ENCODE data around the gene COPB2. TPM values are rescaled to one million over a fixed set of nuclear protein-coding genes. Genes with fewer than 3 reads are reported as not detected.
"Not testable (repeated sequence)": the region's sequence is repeated elsewhere in the genome, so short reads cannot be mapped to it uniquely, and the experiment has no call there.

Gene COPB2
- total RNA-seq, 1 experiment from 2014 or later: 138 TPM

DNA sequence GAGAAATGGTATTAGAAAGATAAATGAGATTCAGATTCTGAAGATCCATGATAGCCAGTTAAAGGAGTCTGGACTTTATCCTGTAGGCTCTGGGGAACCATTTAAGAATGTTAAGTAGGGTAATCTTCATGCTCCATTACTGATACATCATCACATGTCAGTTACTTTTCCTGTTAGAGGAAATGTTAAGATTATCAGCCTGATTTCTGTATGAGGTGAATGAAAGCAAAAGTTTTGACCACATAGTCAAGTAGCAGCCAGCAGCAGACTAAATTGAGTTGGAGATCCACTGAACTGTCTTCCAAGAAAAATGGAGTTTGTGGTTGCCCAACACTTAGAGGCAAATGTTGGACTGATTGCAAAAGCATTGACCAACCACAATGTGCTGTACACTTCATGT lies 4.7 kb upstream of the COPB2 start:
- H3K4me3 ChIP-seq (ENCODE audit: low read depth, low read length, poor library complexity, severe bottlenecking): no peak overlapping the region
- BruUV-seq (replicated peaks): no TSS peak
- no peaks in the 10 kb centered on the region for H3K36me3 ChIP-seq (ENCODE audit: insufficient read depth, low read length, poor library complexity, severe bottlenecking)
- no peaks in the 10 kb centered on the region for H3K9me3 ChIP-seq (ENCODE audit: low read depth, low read length, poor library complexity, severe bottlenecking)
- H3K4me1 ChIP-seq (ENCODE audit: insufficient read depth, low read length, poor library complexity, severe bottlenecking): peaks cover 29% of the 10 kb centered on the region
- CTCF ChIA-PET: no interaction called here
- POLR2A ChIA-PET (ENCODE audit: low non-redundant PET): no interaction called here
- intact Hi-C loops (cut with micrococcal nuclease; ENCODE audit: unreplicated experiment): no loop called here
- no peaks in the 10 kb centered on the region for H3K27me3 ChIP-seq (replicated peaks; ENCODE audit: insufficient read depth, low read depth, low read length, poor library complexity)
- no peak for TF ChIP-seq EZH2 (IDR thresholded peaks at IDR 0.05; ENCODE audit: borderline replicate concordance, low read depth, low read length, poor library complexity, severe bottlenecking)
- TF ChIP-seq, protein P1, sequence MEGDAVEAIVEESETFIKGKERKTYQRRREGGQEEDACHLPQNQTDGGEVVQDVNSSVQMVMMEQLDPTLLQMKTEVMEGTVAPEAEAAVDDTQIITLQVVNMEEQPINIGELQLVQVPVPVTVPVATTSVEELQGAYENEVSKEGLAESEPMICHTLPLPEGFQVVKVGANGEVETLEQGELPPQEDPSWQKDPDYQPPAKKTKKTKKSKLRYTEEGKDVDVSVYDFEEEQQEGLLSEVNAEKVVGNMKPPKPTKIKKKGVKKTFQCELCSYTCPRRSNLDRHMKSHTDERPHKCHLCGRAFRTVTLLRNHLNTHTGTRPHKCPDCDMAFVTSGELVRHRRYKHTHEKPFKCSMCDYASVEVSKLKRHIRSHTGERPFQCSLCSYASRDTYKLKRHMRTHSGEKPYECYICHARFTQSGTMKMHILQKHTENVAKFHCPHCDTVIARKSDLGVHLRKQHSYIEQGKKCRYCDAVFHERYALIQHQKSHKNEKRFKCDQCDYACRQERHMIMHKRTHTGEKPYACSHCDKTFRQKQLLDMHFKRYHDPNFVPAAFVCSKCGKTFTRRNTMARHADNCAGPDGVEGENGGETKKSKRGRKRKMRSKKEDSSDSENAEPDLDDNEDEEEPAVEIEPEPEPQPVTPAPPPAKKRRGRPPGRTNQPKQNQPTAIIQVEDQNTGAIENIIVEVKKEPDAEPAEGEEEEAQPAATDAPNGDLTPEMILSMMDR (conservative IDR thresholded peaks at IDR 0.05; ENCODE audit: low read depth, low read length): no peak
- peak; percentile 86 for DNase-seq (ENCODE audit: low spot score)
- no peak overlapping the region for H3K27ac ChIP-seq (ENCODE audit: low read depth, low read length, poor library complexity, severe bottlenecking)

DNA sequence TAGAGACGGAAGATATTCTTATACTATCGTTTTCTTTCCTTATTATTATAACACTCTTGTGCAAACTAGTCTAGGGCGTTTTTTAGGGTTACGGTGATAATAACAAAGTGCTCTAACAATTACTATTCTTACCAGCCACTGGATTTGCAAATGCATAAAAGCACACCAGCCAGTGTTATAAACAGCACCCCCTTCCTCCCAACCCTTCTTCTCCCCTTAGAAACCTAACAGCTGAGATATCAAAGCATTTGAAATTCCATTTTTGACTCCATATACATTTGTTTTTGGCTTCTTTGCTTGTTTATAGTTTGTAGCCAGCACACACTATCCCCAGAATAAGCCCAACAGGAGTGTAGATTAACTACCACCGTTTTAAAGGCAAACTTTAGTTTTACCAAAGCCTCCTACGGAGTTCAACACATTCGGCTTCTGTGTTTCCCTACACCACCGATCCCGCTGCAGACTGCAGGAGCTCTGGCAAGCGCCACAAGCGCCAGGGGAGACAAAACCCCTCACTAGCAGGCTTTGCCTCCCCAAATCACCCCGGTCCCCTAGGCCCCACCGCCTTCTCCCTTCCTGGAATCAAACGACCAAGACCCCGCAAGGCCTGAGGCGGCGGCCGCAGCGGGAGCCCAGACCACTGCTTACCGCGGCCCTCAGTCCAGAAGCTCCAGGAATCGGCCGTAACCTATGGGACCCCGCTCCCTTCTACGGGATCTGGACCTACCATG lies 461 bp downstream of the COPB2 start:
- peak overlapping the region; percentile 99 for H3K4me3 ChIP-seq (ENCODE audit: low read depth, low read length, poor library complexity, severe bottlenecking)
- ChIA-PET POLR2A (ENCODE audit: low non-redundant PET) (no interaction called here), CTCF (interaction anchor here (0.6 to 0.7 kb wide), 3 partner anchors 34 to 526 kb away, joined by 3 to 6 read pairs (median 3); no protein-coding TSS in a partner anchor)
- no peak for TF ChIP-seq EZH2 (IDR thresholded peaks at IDR 0.05; ENCODE audit: borderline replicate concordance, low read depth, low read length, poor library complexity, severe bottlenecking)
- TF ChIP-seq, protein P1 (conservative IDR thresholded peaks at IDR 0.05; ENCODE audit: low read depth, low read length): no peak
- peaks cover 25% of the 10 kb centered on the region for H3K4me1 ChIP-seq (ENCODE audit: insufficient read depth, low read length, poor library complexity, severe bottlenecking)
- H3K36me3 ChIP-seq (ENCODE audit: insufficient read depth, low read length, poor library complexity, severe bottlenecking): no peaks in the 10 kb centered on the region
- no peaks in the 10 kb centered on the region for H3K9me3 ChIP-seq (ENCODE audit: low read depth, low read length, poor library complexity, severe bottlenecking)
- no peaks in the 10 kb centered on the region for H3K27me3 ChIP-seq (replicated peaks; ENCODE audit: insufficient read depth, low read depth, low read length, poor library complexity)
- intact Hi-C loops (cut with micrococcal nuclease; ENCODE audit: unreplicated experiment): no loop called here
- BruUV-seq (replicated peaks): TSS peak; percentile 72
- DNase-seq (ENCODE audit: low spot score): peak; percentile 46
- H3K27ac ChIP-seq (ENCODE audit: low read depth, low read length, poor library complexity, severe bottlenecking): peak overlapping the region; percentile 97

DNA sequence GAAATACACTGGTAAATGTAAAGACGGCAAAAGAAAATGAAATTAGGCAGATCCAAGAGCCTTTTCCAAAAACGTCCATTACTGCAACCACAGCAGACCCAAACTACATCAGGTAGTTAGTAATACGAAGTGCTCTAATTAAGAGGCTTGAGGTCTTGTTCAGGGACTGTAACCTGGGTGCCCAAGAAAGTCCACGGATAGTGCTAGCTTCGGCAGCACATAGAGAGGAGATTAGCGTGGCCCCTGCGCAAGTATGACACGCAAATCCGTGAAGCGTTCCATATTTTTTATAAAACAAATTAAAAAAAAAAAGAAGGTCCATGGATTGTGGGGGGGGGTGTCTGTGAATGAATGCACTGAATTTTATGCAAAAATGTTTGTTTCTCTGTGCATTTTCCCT lies 1.4 kb downstream of the COPB2 start:
- TF ChIP-seq EZH2 (IDR thresholded peaks at IDR 0.05; ENCODE audit: borderline replicate concordance, low read depth, low read length, poor library complexity, severe bottlenecking): no peak
- TF ChIP-seq, protein P1 (conservative IDR thresholded peaks at IDR 0.05; ENCODE audit: low read depth, low read length): no peak
- H3K27ac ChIP-seq (ENCODE audit: low read depth, low read length, poor library complexity, severe bottlenecking): no peak overlapping the region
- no TSS peak for BruUV-seq (replicated peaks)
- CTCF ChIA-PET: interaction anchor here (0.6 to 0.7 kb wide), 2 partner anchors 194 to 446 kb away, joined by 3 read pairs; no protein-coding TSS in a partner anchor
- H3K9me3 ChIP-seq (ENCODE audit: low read depth, low read length, poor library complexity, severe bottlenecking): no peaks in the 10 kb centered on the region
- intact Hi-C loops (cut with micrococcal nuclease; ENCODE audit: unreplicated experiment): no loop called here
- H3K36me3 ChIP-seq (ENCODE audit: insufficient read depth, low read length, poor library complexity, severe bottlenecking): peaks cover 5% of the 10 kb centered on the region
- POLR2A ChIA-PET (ENCODE audit: low non-redundant PET): no interaction called here
- H3K27me3 ChIP-seq (replicated peaks; ENCODE audit: insufficient read depth, low read depth, low read length, poor library complexity): no peaks in the 10 kb centered on the region
- H3K4me3 ChIP-seq (ENCODE audit: low read depth, low read length, poor library complexity, severe bottlenecking): peak overlapping the region; percentile 99
- peaks cover 17% of the 10 kb centered on the region for H3K4me1 ChIP-seq (ENCODE audit: insufficient read depth, low read length, poor library complexity, severe bottlenecking)
- no peak for DNase-seq (ENCODE audit: low spot score)

DNA sequence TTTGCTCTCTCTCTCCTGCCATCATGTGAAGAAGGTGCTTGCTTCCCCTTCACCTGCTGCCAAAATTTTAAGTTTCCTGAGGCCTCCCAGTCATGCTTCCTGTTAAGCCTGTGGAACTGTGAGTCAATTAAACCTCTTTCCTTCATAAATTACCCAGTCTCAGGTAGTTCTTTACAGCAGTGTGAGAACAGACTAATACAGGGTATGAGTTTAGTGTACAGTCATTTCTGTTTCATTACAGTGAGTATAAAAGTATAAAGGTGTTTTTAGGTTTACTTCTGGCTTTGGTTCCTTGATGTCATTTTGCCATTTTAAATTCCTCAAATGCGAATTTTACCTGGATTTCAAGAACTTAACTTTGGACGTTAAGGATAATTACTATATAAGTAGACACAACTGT lies 7.2 kb downstream of the COPB2 start:
- intact Hi-C loops (cut with micrococcal nuclease; ENCODE audit: unreplicated experiment); H3K27ac ChIP-seq (ENCODE audit: low read depth, low read length, poor library complexity, severe bottlenecking); POLR2A ChIA-PET (ENCODE audit: low non-redundant PET); H3K4me3 ChIP-seq (ENCODE audit: low read depth, low read length, poor library complexity, severe bottlenecking); H3K9me3 ChIP-seq (ENCODE audit: low read depth, low read length, poor library complexity, severe bottlenecking); DNase-seq (ENCODE audit: low spot score); BruUV-seq (replicated peaks); CTCF ChIA-PET; H3K27me3 ChIP-seq (replicated peaks; ENCODE audit: insufficient read depth, low read depth, low read length, poor library complexity): not testable (repeated sequence)
- peaks cover 12% of the 10 kb centered on the region for H3K4me1 ChIP-seq (ENCODE audit: insufficient read depth, low read length, poor library complexity, severe bottlenecking)
- H3K36me3 ChIP-seq (ENCODE audit: insufficient read depth, low read length, poor library complexity, severe bottlenecking): peaks cover 52% of the 10 kb centered on the region

All from A673 (cell line).